GM18520 (cell line): ENCODE measurements around the gene RFTN2.
"Not testable (repeated sequence)": the region's sequence is repeated elsewhere in the genome, so short reads cannot be mapped to it uniquely, and the experiment has no call there.

Source experiments
- ATAC-seq: cut with Tn5 transposase; IDR thresholded peaks from one replicate; pipeline ENCODE4 v1.9.1; 2021; ENCODE audit not compliant: unreplicated experiment

The RFTN2 gene

GRCh38 chr2:197606180-197606579, 69.2 kb downstream of the RFTN2 start:
- peak; percentile 73 for ATAC-seq

GRCh38 chr2:197604117-197604860, 71.1 kb downstream of the RFTN2 start:
- no peak for ATAC-seq

- no peak for ATAC-seq
These were observed 73.7 kb downstream of the RFTN2 start for GRCh38 chr2:197601726-197602125.

- ATAC-seq: no peak
These were observed 75.1 kb downstream of the RFTN2 start for GRCh38 chr2:197600306-197600705.

- no peak for ATAC-seq
These were observed 76.0 kb downstream of the RFTN2 start for GRCh38 chr2:197599285-197599965.

GRCh38 chr2:197598450-197598849, 76.9 kb downstream of the RFTN2 start:
- ATAC-seq: no peak

- ATAC-seq: no peak
These were observed 78.2 kb downstream of the RFTN2 start for GRCh38 chr2:197597166-197597565.

- ATAC-seq: no peak
These were observed 78.6 kb downstream of the RFTN2 start for GRCh38 chr2:197596766-197597165.

GRCh38 chr2:197591339-197592072, 83.9 kb downstream of the RFTN2 start:
- ATAC-seq: no peak

GRCh38 chr2:197587255-197587654, 88.1 kb downstream of the RFTN2 start:
- not testable (repeated sequence) for ATAC-seq

- not testable (repeated sequence) for ATAC-seq
These were observed 95.2 kb downstream of the RFTN2 start for GRCh38 chr2:197580166-197580565.

GRCh38 chr2:197578294-197578693, 97.1 kb downstream of the RFTN2 start:
- ATAC-seq: not testable (repeated sequence)

- ATAC-seq: no peak
These were observed 97.9 kb downstream of the RFTN2 start for GRCh38 chr2:197577446-197577845.

GRCh38 chr2:197576631-197577030, 98.8 kb downstream of the RFTN2 start:
- no peak for ATAC-seq

GRCh38 chr2:197575987-197576386, 99.4 kb downstream of the RFTN2 start:
- no peak for ATAC-seq

- no peak for ATAC-seq
These were observed 101.8 kb downstream of the RFTN2 start for GRCh38 chr2:197573608-197574007.

GRCh38 chr2:197571627-197572271, 103.6 kb downstream of the RFTN2 start:
- ATAC-seq: no peak

GRCh38 chr2:197560146-197560665, 115.2 kb downstream of the RFTN2 start:
- ATAC-seq: no peak

- ATAC-seq: no peak
These were observed 115.7 kb downstream of the RFTN2 start for GRCh38 chr2:197559681-197560080.

- ATAC-seq: no peak
These were observed 117.0 kb downstream of the RFTN2 start for GRCh38 chr2:197558393-197558792.

GRCh38 chr2:197556456-197556855, 118.9 kb downstream of the RFTN2 start:
- no peak for ATAC-seq
